Gastrocnemius medialis (tissue), 4 donors: ENCODE data around the gene SRRM3. TPM values are rescaled to one million over a fixed set of nuclear protein-coding genes. Genes with fewer than 3 reads are reported as not detected.
"Not testable (repeated sequence)": the region's sequence is repeated elsewhere in the genome, so short reads cannot be mapped to it uniquely, and the experiment has no call there.

Source experiments
- ATAC-seq, 2 donors: fragments of 150-250 bp; one replicate each; pipeline ENCODE4 v1.9.1; 2016
- DNase-seq, 2 donors: peaks; one replicate each; pipeline ENCODE4 v3.0.0-alpha.2; 2019
- H3K27ac ChIP-seq, 4 donors: fragments of 200-600 bp; sonication (generic); 1 replicate in 1 of 4; 2 replicates in 3 of 4; pipeline ENCODE4 v1.5.1; 2016 to 2018; ENCODE audit warnings: mild to moderate bottlenecking in 2 of 4, moderate library complexity in 1 of 4
- H3K27me3 ChIP-seq, 3 donors: fragments of 200-600 bp; sonication (generic) in 2 of 3; 1 replicate in 1 of 3; 2 replicates in 2 of 3; pipeline versions ENCODE4 v1.5.1 to v1.6.0; 2016 to 2019; ENCODE audit warnings: mild to moderate bottlenecking in 1 of 3, moderate library complexity in 1 of 3
- H3K36me3 ChIP-seq, 2 donors: fragments of 200-600 bp; sonication (generic) in 1 of 2; one replicate each; pipeline ENCODE4 v1.5.1; 2017 to 2018
- H3K4me1 ChIP-seq, 2 donors: fragments of 200-600 bp; sonication (generic) in 1 of 2; one replicate each; pipeline ENCODE4 v1.5.1; 2016 to 2017; ENCODE audit warnings: mild to moderate bottlenecking in 2 of 2
- H3K4me3 ChIP-seq, 4 donors: fragments of 200-600 bp; sonication (generic) in 3 of 4; 1 replicate in 1 of 4; 2 replicates in 3 of 4; pipeline ENCODE4 v1.5.1; 2016 to 2019; ENCODE audit warnings: mild to moderate bottlenecking in 2 of 4
- H3K9me3 ChIP-seq, 3 donors: fragments of 200-600 bp; sonication (generic) in 2 of 3; 1 replicate in 1 of 3; 2 replicates in 2 of 3; pipeline ENCODE4 v1.5.1; 2016 to 2019
- POLR2A ChIP-seq, 2 donors: fragments of 450-650 bp; IDR thresholded peaks; one replicate each; pipeline ENCODE4 v1.6.1; 2017; ENCODE audit warnings: antibody characterized with exemption in 2 of 2, mild to moderate bottlenecking in 2 of 2, moderate library complexity in 2 of 2
- in situ Hi-C, 4 donors: fragments of 200-750 bp; cut with MboI; loops; one replicate each; pipeline versions ENCODE4 v1.15.0 to v1.8.0; 2017; ENCODE audit warnings: low sequenced_read_pairs in 4 of 4
- intact Hi-C: fragments of 100-400 bp; cut with DNase I; formaldehyde crosslinking; loops from one replicate; pipeline ENCODE4 v1.15.1; 2023; ENCODE audit warnings: low total_unique reads
- total RNA-seq, 4 donors: library from RNA; depleted of rRNA; stranded (reverse); fragments of >200 nt; gene quantifications; one replicate each; pipeline versions ENCODE4 v1.1.0 to v1.2.3, GENCODE V29; 2016
- TF ChIP-seq, protein P1 (sequence below), 5 experiments: fragments of 450-650 bp in 3 of 5; fragments of 200-600 bp in 2 of 5; sonication (generic) in 2 of 5; IDR thresholded peaks in 4 of 5; conservative IDR thresholded peaks in 1 of 5; 1 replicate in 4 of 5; 2 replicates in 1 of 5; pipeline ENCODE4 v1.5.1; 2016 to 2019; ENCODE audit warnings: antibody characterized with exemption in 5 of 5, mild to moderate bottlenecking in 3 of 5, moderate library complexity in 3 of 5

Gene SRRM3
- total RNA-seq, 4 donors from 2014 or later = 0.53 to 1.2 (median 0.84) TPM

DNA sequence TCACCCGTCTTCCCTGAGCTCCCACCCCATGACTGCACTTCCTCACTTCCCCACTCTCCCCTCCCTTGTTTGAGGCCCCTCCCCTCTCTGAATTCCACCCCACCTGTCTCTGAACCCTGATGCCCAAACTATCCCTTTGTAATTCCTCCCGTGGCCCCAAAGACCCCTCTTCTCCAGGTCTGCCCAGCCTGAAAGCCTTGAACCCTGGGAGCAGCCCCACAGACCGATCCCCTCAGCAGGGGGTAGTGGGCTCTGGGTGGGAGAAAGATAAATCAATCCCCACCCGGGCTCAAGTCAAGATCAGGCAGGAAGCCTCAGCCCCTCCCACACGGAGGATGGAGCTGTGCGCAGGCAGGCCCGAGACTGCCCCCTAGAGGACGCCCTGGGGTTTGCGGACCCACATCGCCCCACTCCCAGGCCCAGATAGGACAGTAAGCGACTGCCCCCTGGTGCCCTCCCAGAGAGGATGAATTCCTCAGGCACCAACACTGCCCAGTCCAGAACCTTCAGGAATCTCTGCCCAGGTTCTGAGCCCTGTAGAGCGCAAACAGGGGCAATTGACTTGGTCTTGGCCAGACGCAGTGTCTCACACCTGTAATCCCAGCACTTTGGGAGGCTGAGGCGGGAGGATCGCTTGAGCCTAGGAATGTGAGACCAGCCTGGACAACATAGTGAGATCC is 112.5 kb downstream of the SRRM3 start:
- Histone ChIP-seq H3K9me3 (no peaks in the 10 kb centered on the region), H3K36me3 (no peaks in the 10 kb centered on the region), H3K27me3 (no peaks in the 10 kb centered on the region), H3K4me1 (peaks cover 29 to 33% of the 10 kb centered on the region in 2 donors), H3K4me3 (no peak overlapping the region), H3K27ac (peak overlapping the region; percentile 70 to 85 (median 82))
- ATAC-seq (peak; percentile 62 to 64), DNase-seq (peak; percentile 94 to 95)
- no peak for TF ChIP-seq POLR2A (IDR thresholded peaks at IDR 0.05)
- TF ChIP-seq, protein P1, sequence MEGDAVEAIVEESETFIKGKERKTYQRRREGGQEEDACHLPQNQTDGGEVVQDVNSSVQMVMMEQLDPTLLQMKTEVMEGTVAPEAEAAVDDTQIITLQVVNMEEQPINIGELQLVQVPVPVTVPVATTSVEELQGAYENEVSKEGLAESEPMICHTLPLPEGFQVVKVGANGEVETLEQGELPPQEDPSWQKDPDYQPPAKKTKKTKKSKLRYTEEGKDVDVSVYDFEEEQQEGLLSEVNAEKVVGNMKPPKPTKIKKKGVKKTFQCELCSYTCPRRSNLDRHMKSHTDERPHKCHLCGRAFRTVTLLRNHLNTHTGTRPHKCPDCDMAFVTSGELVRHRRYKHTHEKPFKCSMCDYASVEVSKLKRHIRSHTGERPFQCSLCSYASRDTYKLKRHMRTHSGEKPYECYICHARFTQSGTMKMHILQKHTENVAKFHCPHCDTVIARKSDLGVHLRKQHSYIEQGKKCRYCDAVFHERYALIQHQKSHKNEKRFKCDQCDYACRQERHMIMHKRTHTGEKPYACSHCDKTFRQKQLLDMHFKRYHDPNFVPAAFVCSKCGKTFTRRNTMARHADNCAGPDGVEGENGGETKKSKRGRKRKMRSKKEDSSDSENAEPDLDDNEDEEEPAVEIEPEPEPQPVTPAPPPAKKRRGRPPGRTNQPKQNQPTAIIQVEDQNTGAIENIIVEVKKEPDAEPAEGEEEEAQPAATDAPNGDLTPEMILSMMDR (IDR thresholded peaks at IDR 0.05 in 4 of 5, conservative IDR thresholded peaks at IDR 0.05 in 1 of 5) = peak; percentile 100
- intact Hi-C loops = loop anchor here (1.0 kb wide), 1 partner anchor 23 kb away; no protein-coding TSS in a partner anchor
- in situ Hi-C loops = loop anchor here (5.0 to 10.0 kb wide), 2 partner anchors 137 to 139 kb away; no protein-coding TSS in a partner anchor

DNA sequence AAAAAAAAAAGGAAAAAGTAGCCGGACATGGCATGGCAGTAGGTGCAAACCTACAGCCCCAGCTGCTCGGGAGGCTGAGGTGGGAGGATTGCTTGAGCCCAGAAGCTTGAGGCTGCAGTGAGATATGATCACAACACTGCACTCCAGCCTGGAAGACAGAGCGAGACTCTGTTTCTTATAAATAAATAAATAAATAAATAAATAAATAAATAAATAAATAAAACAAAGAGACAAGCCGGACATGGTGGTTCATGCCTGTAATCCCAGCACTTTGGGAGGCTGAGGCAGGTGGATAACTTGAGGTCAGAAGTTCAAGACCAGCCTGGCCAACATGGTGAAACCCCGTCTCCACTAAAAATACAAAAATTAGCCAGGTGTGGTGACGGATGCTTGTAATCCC is 113.0 kb downstream of the SRRM3 start:
- not testable (repeated sequence) for ATAC-seq, H3K4me3 ChIP-seq, DNase-seq, H3K36me3 ChIP-seq, H3K9me3 ChIP-seq, H3K27me3 ChIP-seq
- Histone ChIP-seq H3K27ac (peak overlapping the region; percentile 70 to 85 (median 82)), H3K4me1 (peaks cover 30 to 37% of the 10 kb centered on the region in 2 donors)
- intact Hi-C loops = loop anchor here (1.0 kb wide), 1 partner anchor 23 kb away; no protein-coding TSS in a partner anchor
- in situ Hi-C loops = loop anchor here (5.0 to 10.0 kb wide), 3 partner anchors 48 to 140 kb away; no protein-coding TSS in a partner anchor

DNA sequence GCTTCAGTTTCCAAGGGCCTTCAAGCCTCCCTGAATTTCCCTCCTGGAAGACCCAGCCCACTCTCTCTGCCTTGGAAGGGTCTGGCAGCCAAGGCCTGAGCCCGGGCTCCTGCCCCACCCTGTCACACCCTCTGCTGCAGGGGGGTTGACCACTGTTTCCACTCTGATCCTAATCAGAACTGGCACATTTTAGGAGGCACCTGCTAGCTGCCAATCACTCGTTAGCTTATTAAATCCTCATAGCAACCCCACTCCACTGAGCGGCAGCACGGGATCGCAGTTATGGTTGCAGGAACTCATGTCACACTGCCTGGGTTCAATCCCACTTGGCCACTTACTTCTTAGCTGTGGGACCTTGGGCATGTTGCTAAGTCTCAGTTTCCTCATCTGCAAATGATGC is 113.7 kb downstream of the SRRM3 start:
- DNase-seq = peak; percentile 63 to 87
- no peak overlapping the region for H3K4me3 ChIP-seq
- H3K27me3 ChIP-seq = no peaks in the 10 kb centered on the region
- in situ Hi-C loops (loop anchor here in 3 of 4 donors (5.0 to 10.0 kb wide), 2 partner anchors 47 to 141 kb away; no protein-coding TSS in a partner anchor), intact Hi-C loops (no loop called here)
- no peaks in the 10 kb centered on the region for H3K9me3 ChIP-seq
- TF ChIP-seq POLR2A (IDR thresholded peaks at IDR 0.05) = no peak
- TF ChIP-seq, protein P1 (IDR thresholded peaks at IDR 0.05 in 4 of 5, conservative IDR thresholded peaks at IDR 0.05 in 1 of 5) = peak; percentile 34 to 68 (median 45)
- H3K36me3 ChIP-seq = no peaks in the 10 kb centered on the region
- H3K4me1 ChIP-seq = peaks cover 26 to 41% of the 10 kb centered on the region in 2 donors
- H3K27ac ChIP-seq = peak overlapping the region; percentile 70 to 85 (median 82)
- ATAC-seq = peak; percentile 42 to 45

DNA sequence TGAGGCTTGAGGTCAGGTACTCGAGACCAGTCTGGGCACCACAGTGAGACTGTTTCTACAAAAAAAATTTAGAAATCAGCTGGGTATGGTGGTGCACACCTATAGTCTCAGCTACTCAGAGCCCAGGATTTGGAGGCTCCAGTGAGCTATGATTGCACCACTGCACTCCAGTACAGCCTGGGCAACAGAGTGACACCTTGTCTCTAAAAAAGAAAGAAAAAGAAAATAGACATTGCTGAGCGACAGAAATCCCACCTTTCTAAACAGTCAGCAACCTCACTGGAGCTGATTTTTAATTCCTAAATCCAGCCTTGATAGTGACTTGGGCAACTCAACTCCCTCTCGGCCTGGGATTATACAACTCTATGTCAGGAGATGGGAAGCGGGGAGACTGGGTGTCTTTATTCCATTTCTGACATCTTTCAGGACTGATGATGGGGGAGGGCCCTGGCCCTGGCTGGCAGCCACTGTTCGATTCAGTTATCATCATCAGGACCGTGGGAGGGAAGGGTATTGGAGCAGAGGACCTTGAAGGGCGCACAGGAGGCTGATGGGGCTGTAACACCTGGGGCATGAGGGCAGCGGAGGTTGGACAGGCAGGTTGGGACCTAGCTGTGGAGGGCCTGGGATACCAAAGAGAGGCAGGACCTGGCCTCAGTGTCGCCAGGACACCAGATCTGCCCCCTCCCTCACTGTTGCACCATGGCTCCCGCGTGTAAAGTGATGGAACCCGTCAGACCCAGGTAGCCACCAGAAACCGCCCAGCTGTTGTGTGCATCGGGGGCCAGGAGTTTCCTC is 115.5 kb downstream of the SRRM3 start:
- in situ Hi-C loops = loop anchor here in 3 of 4 donors (5.0 to 10.0 kb wide), 2 partner anchors 45 to 142 kb away; no protein-coding TSS in a partner anchor
- intact Hi-C loops = no loop called here

More for the DNA sequence above, 115.5 kb downstream of the SRRM3 start:
- no peaks in the 10 kb centered on the region for H3K36me3 ChIP-seq
- no peaks in the 10 kb centered on the region for H3K9me3 ChIP-seq
- TF ChIP-seq, protein P1 (IDR thresholded peaks at IDR 0.05 in 4 of 5, conservative IDR thresholded peaks at IDR 0.05 in 1 of 5) = no peak
- TF ChIP-seq POLR2A (IDR thresholded peaks at IDR 0.05) = no peak
- ATAC-seq (no peak), DNase-seq (peak in 1 of 2 donors; percentile 49)
- no peaks in the 10 kb centered on the region for H3K27me3 ChIP-seq
- peaks cover 33 to 43% of the 10 kb centered on the region in 2 donors for H3K4me1 ChIP-seq
- peak overlapping the region; percentile 74 to 76 (median 74) for H3K4me3 ChIP-seq
- H3K27ac ChIP-seq = peak overlapping the region; percentile 97 to 100 (median 98)
